GM18520 (cell line): ENCODE results near the gene SEL1L.
"Not testable (repeated sequence)": the region's sequence is repeated elsewhere in the genome, so short reads cannot be mapped to it uniquely, and the experiment has no call there.

Source experiments
- ATAC-seq: cut with Tn5 transposase; IDR thresholded peaks from one replicate; pipeline ENCODE4 v1.9.1; 2021; ENCODE audit not compliant: unreplicated experiment

SEL1L gene

GRCh38 chr14:81533536-81534343, at the start of gene SEL1L:
Gene SEL1L, minus strand, starts transcription at chr14:81533853. Its CDS starts 109 bp downstream, at chr14:81533744.
- ATAC-seq, result peak; percentile 92

GRCh38 chr14:81582420-81582819, 48.8 kb upstream of the SEL1L start:
- ATAC-seq, result no peak

GRCh38 chr14:81579115-81579514, 45.5 kb upstream of the SEL1L start:
- ATAC-seq, result no peak

- ATAC-seq, result peak; percentile 71
Measured at GRCh38 chr14:81571437-81571836, 37.8 kb upstream of the SEL1L start.

- ATAC-seq, result no peak
Measured at GRCh38 chr14:81567302-81567701, 33.6 kb upstream of the SEL1L start.

GRCh38 chr14:81565441-81566290, 32.0 kb upstream of the SEL1L start:
- ATAC-seq, result peak; percentile 59

GRCh38 chr14:81562818-81563217, 29.2 kb upstream of the SEL1L start:
- ATAC-seq, result no peak

- ATAC-seq, result no peak
Measured at GRCh38 chr14:81561084-81561775, 27.6 kb upstream of the SEL1L start.

GRCh38 chr14:81559385-81559784, 25.7 kb upstream of the SEL1L start:
- ATAC-seq, result no peak

- ATAC-seq, result no peak
Measured at GRCh38 chr14:81557146-81557545, 23.5 kb upstream of the SEL1L start.

- no peak for ATAC-seq
Measured at GRCh38 chr14:81555684-81556083, 22.0 kb upstream of the SEL1L start.

- no peak for ATAC-seq
Measured at GRCh38 chr14:81555051-81555450, 21.4 kb upstream of the SEL1L start.

GRCh38 chr14:81551471-81551870, 17.8 kb upstream of the SEL1L start:
- no peak for ATAC-seq

GRCh38 chr14:81550001-81550637, 16.5 kb upstream of the SEL1L start:
- ATAC-seq, result peak; percentile 99

- not testable (repeated sequence) for ATAC-seq
Measured at GRCh38 chr14:81541206-81541605, 7.6 kb upstream of the SEL1L start.

- no peak for ATAC-seq
Measured at GRCh38 chr14:81537193-81537592, 3.5 kb upstream of the SEL1L start.

- no peak for ATAC-seq
Measured at GRCh38 chr14:81536241-81536771, 2.7 kb upstream of the SEL1L start.

- ATAC-seq, result peak; percentile 20
Measured at GRCh38 chr14:81535396-81536164, 1.9 kb upstream of the SEL1L start.

GRCh38 chr14:81534510-81535074, 939 bp upstream of the SEL1L start:
- no peak for ATAC-seq

GRCh38 chr14:81533212-81533535, 479 bp downstream of the SEL1L start:
- ATAC-seq, result no peak
